H9 (cell line): ENCODE measurements around the gene CACNG8. TPM values are rescaled to one million over a fixed set of nuclear protein-coding genes. Genes with fewer than 3 reads are reported as not detected.

Source experiments
- DNase-seq: peaks from one replicate; pipeline ENCODE4 v3.0.0-alpha.2; 2017
- H2AFZ ChIP-seq: one replicate; pipeline ENCODE4 v1.6.1; 2013; ENCODE audit warnings: mild to moderate bottlenecking, low read length, control low read depth, moderate library complexity
- H2AK5ac ChIP-seq: 2 replicates; pipeline ENCODE4 v1.6.1; 2013; ENCODE audit warnings: low read length, control low read depth, mixed read lengths; ENCODE audit not compliant: insufficient read length
- H2BK120ac ChIP-seq: one replicate; pipeline ENCODE4 v1.6.1; 2013; ENCODE audit warnings: low read depth, mild to moderate bottlenecking, low read length, control low read depth, inconsistent platforms; ENCODE audit not compliant: poor library complexity, severe bottlenecking
- H2BK12ac ChIP-seq: 2 replicates; pipeline ENCODE4 v1.6.1; 2013; ENCODE audit warnings: low read length, control low read depth, mixed read lengths, low read depth; ENCODE audit not compliant: insufficient read length
- H2BK15ac ChIP-seq: 2 replicates; pipeline ENCODE4 v1.6.1; 2013; ENCODE audit warnings: low read depth, low read length, control low read depth
- H2BK20ac ChIP-seq: one replicate; pipeline ENCODE4 v1.6.1; 2013; ENCODE audit warnings: low read depth, mild to moderate bottlenecking, low read length, control low read depth, inconsistent platforms; ENCODE audit not compliant: poor library complexity, severe bottlenecking
- H2BK5ac ChIP-seq: 2 replicates; pipeline ENCODE4 v1.6.1; 2013; ENCODE audit warnings: low read length, control low read depth, mixed read lengths; ENCODE audit not compliant: insufficient read length
- H3K14ac ChIP-seq: 2 replicates; pipeline ENCODE4 v1.6.1; 2013; ENCODE audit warnings: low read length, control low read depth; ENCODE audit not compliant: insufficient read depth
- H3K18ac ChIP-seq: 2 replicates; pipeline ENCODE4 v1.6.1; 2013; ENCODE audit warnings: low read depth, mild to moderate bottlenecking, mixed read lengths, low read length, control low read depth; ENCODE audit not compliant: insufficient read length
- H3K23ac ChIP-seq: 2 replicates; pipeline ENCODE4 v1.6.1; 2013; ENCODE audit warnings: low read length, control low read depth, mixed read lengths, low read depth; ENCODE audit not compliant: insufficient read length
- H3K23me2 ChIP-seq: 2 replicates; pipeline ENCODE4 v1.6.1; 2013; ENCODE audit warnings: low read depth, mild to moderate bottlenecking, mixed read lengths, low read length, control low read depth; ENCODE audit not compliant: insufficient read length, poor library complexity, severe bottlenecking
- H3K27ac ChIP-seq: 2 replicates; pipeline ENCODE4 v1.5.1; 2013; ENCODE audit warnings: low read length, control low read depth, mixed read lengths, low read depth; ENCODE audit not compliant: insufficient read length
- H3K27me3 ChIP-seq: 2 replicates; pipeline ENCODE4 v1.6.1; 2013; ENCODE audit warnings: low read length, control low read depth, inconsistent platforms; ENCODE audit not compliant: insufficient read depth
- H3K4ac ChIP-seq: 2 replicates; pipeline ENCODE4 v1.6.1; 2013; ENCODE audit warnings: low read depth, mild to moderate bottlenecking, control low read depth, inconsistent platforms, low read length, moderate library complexity
- H3K4me1 ChIP-seq: 2 replicates; pipeline ENCODE4 v1.6.1; 2013; ENCODE audit warnings: low read length, control low read depth, inconsistent platforms; ENCODE audit not compliant: insufficient read depth
- H3K4me2 ChIP-seq: 2 replicates; pipeline ENCODE4 v1.6.1; 2013; ENCODE audit warnings: low read length, control low read depth, mixed read lengths; ENCODE audit not compliant: insufficient read length, insufficient read depth
- H3K56ac ChIP-seq: 2 replicates; pipeline ENCODE4 v1.6.1; 2013; ENCODE audit warnings: low read depth, mild to moderate bottlenecking, mixed read lengths, low read length, control low read depth; ENCODE audit not compliant: insufficient read length
- H3K79me1 ChIP-seq: 2 replicates; pipeline ENCODE4 v1.6.1; 2013; ENCODE audit warnings: low read depth, mild to moderate bottlenecking, moderate library complexity, low read length, control low read depth, inconsistent platforms; ENCODE audit not compliant: insufficient read depth, poor library complexity, severe bottlenecking
- H3K79me2 ChIP-seq: 2 replicates; pipeline ENCODE4 v1.6.1; 2013; ENCODE audit warnings: low read length, control low read depth, inconsistent platforms; ENCODE audit not compliant: insufficient read depth
- H3K9ac ChIP-seq: 2 replicates; pipeline ENCODE4 v1.6.1; 2013; ENCODE audit warnings: low read length, control low read depth, mixed read lengths; ENCODE audit not compliant: insufficient read length; ENCODE audit errors: extremely low read depth
- H3K9me3 ChIP-seq: one replicate; pipeline ENCODE4 v1.6.1; 2013; ENCODE audit warnings: low read depth, low read length, inconsistent platforms; ENCODE audit not compliant: control insufficient read depth
- H3T11ph ChIP-seq: one replicate; pipeline ENCODE4 v1.6.1; 2013; ENCODE audit warnings: mild to moderate bottlenecking, low read length, control low read depth, inconsistent platforms
- H4K20me1 ChIP-seq: one replicate; pipeline ENCODE4 v1.6.1; 2013; ENCODE audit not compliant: control insufficient read depth, insufficient read length, insufficient read depth
- H4K5ac ChIP-seq: 2 replicates; pipeline ENCODE4 v1.6.1; 2013; ENCODE audit warnings: low read depth, mild to moderate bottlenecking, mixed read lengths, low read length, control low read depth; ENCODE audit not compliant: insufficient read length
- H4K8ac ChIP-seq: replicated peaks from 2 replicates; pipeline ENCODE4 v1.6.1; 2013; ENCODE audit warnings: low read length, control low read depth, mixed read lengths, low read depth; ENCODE audit not compliant: insufficient read length
- H4K91ac ChIP-seq: 2 replicates; pipeline ENCODE4 v1.6.1; 2013; ENCODE audit warnings: low read depth, mild to moderate bottlenecking, moderate library complexity, mixed read lengths, low read length, control low read depth; ENCODE audit not compliant: insufficient read length
- H3K27ac Mint-ChIP-seq, 3 experiments: 2 replicates in 2 of 3; 3 replicates in 1 of 3; pipeline ENCODE4 v1.8.0; 2020 to 2021; ENCODE audit warnings: mixed read lengths in 3 of 3, mild to moderate bottlenecking in 1 of 3, moderate library complexity in 1 of 3
- H3K27me3 Mint-ChIP-seq: 2 replicates; pipeline ENCODE4 v1.8.0; 2021; ENCODE audit warnings: low read depth, mild to moderate bottlenecking, moderate library complexity, mixed read lengths
- H3K36me3 Mint-ChIP-seq, 3 experiments: 2 replicates in 2 of 3; 3 replicates in 1 of 3; pipeline ENCODE4 v1.8.0; 2020 to 2021; ENCODE audit warnings: low read depth in 3 of 3, mixed read lengths in 3 of 3; ENCODE audit not compliant: insufficient read depth in 1 of 3
- H3K4me1 Mint-ChIP-seq, 2 experiments: 2 replicates each; pipeline ENCODE4 v1.8.0; 2020; ENCODE audit warnings: mixed read lengths in 2 of 2
- H3K4me3 Mint-ChIP-seq, 2 experiments: 2 replicates in 1 of 2; 3 replicates in 1 of 2; pipeline ENCODE4 v1.8.0; 2020 to 2021; ENCODE audit warnings: mild to moderate bottlenecking in 2 of 2, mixed read lengths in 2 of 2, moderate library complexity in 1 of 2
- H3K9me3 Mint-ChIP-seq, 2 experiments: 2 replicates in 1 of 2; 3 replicates in 1 of 2; pipeline ENCODE4 v1.8.0; 2020; ENCODE audit warnings: mild to moderate bottlenecking in 2 of 2, mixed read lengths in 2 of 2, moderate library complexity in 1 of 2
- WGBS: extraction: QIAGEN DNeasy Blood & Tissue Kit; methylation state at CpG from one replicate; pipeline ENCODE4 v1.1.7; 2013; ENCODE audit warnings: missing lambda C conversion rate, low lambda C conversion rate, mixed read lengths; ENCODE audit not compliant: insufficient read length; ENCODE audit errors: extremely low coverage; 5-methylcytosine and 5-hydroxymethylcytosine counted together
- total RNA-seq: library from RNA; stranded (reverse); gene quantifications from 2 replicates; pipeline ENCODE4 v1.2.1, GENCODE V29; 2021
- TF ChIP-seq, protein P1 (sequence below): fragments of 200-600 bp; sonication (generic); conservative IDR thresholded peaks from 3 replicates; pipeline ENCODE4 v1.8.0; 2021; ENCODE audit warnings: antibody characterized with exemption, mild to moderate bottlenecking

Gene CACNG8
- total RNA-seq, 1 experiment from 2014 or later: 7.1 TPM

DNA sequence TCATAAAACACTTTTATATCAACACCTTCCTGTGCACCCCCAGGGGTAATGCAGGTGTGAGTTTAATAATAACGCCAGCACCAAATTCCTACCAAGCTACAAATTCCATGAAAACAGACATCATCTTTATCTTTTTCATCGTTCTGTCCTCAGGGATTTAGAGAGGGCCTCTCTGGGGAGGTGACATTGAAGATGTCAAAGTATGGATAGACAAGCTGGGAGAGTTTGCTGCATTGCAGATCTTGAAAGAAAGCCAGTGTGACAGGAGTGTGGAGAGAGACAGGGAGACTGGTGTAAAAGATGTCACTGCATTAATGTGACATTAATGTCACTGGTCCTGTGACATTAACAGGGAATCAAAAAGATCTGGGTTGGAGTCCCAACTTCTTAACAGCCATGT, 38.8 kb downstream of the CACNG8 start:
- no peak overlapping the region for H2AFZ ChIP-seq
- no peak overlapping the region for H4K91ac ChIP-seq
- H3K23me2 ChIP-seq: no peaks in the 10 kb centered on the region
- H2BK5ac ChIP-seq: no peak overlapping the region
- no peak overlapping the region for H3K27ac ChIP-seq
- H3K18ac ChIP-seq: no peak overlapping the region
- no peaks in the 10 kb centered on the region for H3K79me2 ChIP-seq
- no peak overlapping the region for H3K4me2 ChIP-seq
- no peaks in the 10 kb centered on the region for H3K79me1 ChIP-seq
- H3K14ac ChIP-seq: no peak overlapping the region
- TF ChIP-seq, protein P1, sequence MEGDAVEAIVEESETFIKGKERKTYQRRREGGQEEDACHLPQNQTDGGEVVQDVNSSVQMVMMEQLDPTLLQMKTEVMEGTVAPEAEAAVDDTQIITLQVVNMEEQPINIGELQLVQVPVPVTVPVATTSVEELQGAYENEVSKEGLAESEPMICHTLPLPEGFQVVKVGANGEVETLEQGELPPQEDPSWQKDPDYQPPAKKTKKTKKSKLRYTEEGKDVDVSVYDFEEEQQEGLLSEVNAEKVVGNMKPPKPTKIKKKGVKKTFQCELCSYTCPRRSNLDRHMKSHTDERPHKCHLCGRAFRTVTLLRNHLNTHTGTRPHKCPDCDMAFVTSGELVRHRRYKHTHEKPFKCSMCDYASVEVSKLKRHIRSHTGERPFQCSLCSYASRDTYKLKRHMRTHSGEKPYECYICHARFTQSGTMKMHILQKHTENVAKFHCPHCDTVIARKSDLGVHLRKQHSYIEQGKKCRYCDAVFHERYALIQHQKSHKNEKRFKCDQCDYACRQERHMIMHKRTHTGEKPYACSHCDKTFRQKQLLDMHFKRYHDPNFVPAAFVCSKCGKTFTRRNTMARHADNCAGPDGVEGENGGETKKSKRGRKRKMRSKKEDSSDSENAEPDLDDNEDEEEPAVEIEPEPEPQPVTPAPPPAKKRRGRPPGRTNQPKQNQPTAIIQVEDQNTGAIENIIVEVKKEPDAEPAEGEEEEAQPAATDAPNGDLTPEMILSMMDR: no peak
- no peaks in the 10 kb centered on the region for H3K4me1 ChIP-seq
- Mint-ChIP-seq H3K4me1 (peaks cover 10 to 11% of the 10 kb centered on the region in 2 experiments), H3K27me3 (peaks cover 69% of the 10 kb centered on the region), H3K36me3 (no peaks in the 10 kb centered on the region), H3K27ac (no peak overlapping the region), H3K9me3 (no peaks in the 10 kb centered on the region), H3K4me3 (no peak overlapping the region)
- no peak overlapping the region for H3K4ac ChIP-seq
- no peak overlapping the region for H2BK12ac ChIP-seq
- no peak overlapping the region for H2AK5ac ChIP-seq
- no peak overlapping the region for H2BK20ac ChIP-seq
- H4K20me1 ChIP-seq: no peaks in the 10 kb centered on the region
- H2BK15ac ChIP-seq: no peak overlapping the region
- no peak overlapping the region for H3K56ac ChIP-seq
- no peak overlapping the region for H3K23ac ChIP-seq
- H4K8ac ChIP-seq: no peak overlapping the region
- no peak overlapping the region for H4K5ac ChIP-seq
- H3K9ac ChIP-seq: no peak overlapping the region
- H3K27me3 ChIP-seq: no peaks in the 10 kb centered on the region
- WGBS: no CpG with 5 or more reads among the region's 2 CpGs
- no peak for DNase-seq
- H3T11ph ChIP-seq: no peak overlapping the region
- no peak overlapping the region for H2BK120ac ChIP-seq
- no peaks in the 10 kb centered on the region for H3K9me3 ChIP-seq
